Endothelial cell (in vitro differentiated cells): Measurements from ENCODE around the gene POLE4. TPM values are rescaled to one million over a fixed set of nuclear protein-coding genes. Genes with fewer than 3 reads are reported as not detected.

Experiments
- DNase-seq: peaks from one replicate; pipeline ENCODE4 v3.0.0; 2021; ENCODE audit warnings: low spot score
- H3K27ac Mint-ChIP-seq: one replicate; pipeline ENCODE4 v1.8.0; 2021; ENCODE audit warnings: mixed read lengths, inconsistent platforms; ENCODE audit not compliant: unreplicated experiment
- H3K27me3 Mint-ChIP-seq: one replicate; pipeline ENCODE4 v1.8.0; 2021; ENCODE audit warnings: mild to moderate bottlenecking, moderate library complexity, mixed read lengths, inconsistent platforms; ENCODE audit not compliant: unreplicated experiment
- H3K36me3 Mint-ChIP-seq: one replicate; pipeline ENCODE4 v1.8.0; 2021; ENCODE audit warnings: mild to moderate bottlenecking, low read depth, mixed read lengths, inconsistent platforms; ENCODE audit not compliant: unreplicated experiment
- H3K4me1 Mint-ChIP-seq: one replicate; pipeline ENCODE4 v1.8.0; 2021; ENCODE audit warnings: mild to moderate bottlenecking, mixed read lengths, inconsistent platforms; ENCODE audit not compliant: unreplicated experiment
- H3K4me3 Mint-ChIP-seq: one replicate; pipeline ENCODE4 v1.8.0; 2021; ENCODE audit warnings: mild to moderate bottlenecking, mixed read lengths, inconsistent platforms; ENCODE audit not compliant: unreplicated experiment
- H3K9me3 Mint-ChIP-seq: one replicate; pipeline ENCODE4 v1.8.0; 2021; ENCODE audit warnings: mixed read lengths, inconsistent platforms; ENCODE audit not compliant: unreplicated experiment
- total RNA-seq: library from RNA; stranded (reverse); fragmentation: NEBNext Ultra II Directional; extraction: Animal tissue kit (Norgen Biotek cat#: 25700); gene quantifications from one replicate; pipeline ENCODE4 v1.2.1, GENCODE V29; 2021; ENCODE audit not compliant: unreplicated experiment
- TF ChIP-seq, protein P1 (sequence below): fragments of 200-600 bp; sonication (generic); IDR thresholded peaks from one replicate; pipeline ENCODE4 v1.5.0; 2021; ENCODE audit warnings: antibody characterized with exemption; ENCODE audit not compliant: unreplicated experiment

The POLE4 gene
- total RNA-seq, 1 donor from 2014 or later, result 23.2 TPM

DNA sequence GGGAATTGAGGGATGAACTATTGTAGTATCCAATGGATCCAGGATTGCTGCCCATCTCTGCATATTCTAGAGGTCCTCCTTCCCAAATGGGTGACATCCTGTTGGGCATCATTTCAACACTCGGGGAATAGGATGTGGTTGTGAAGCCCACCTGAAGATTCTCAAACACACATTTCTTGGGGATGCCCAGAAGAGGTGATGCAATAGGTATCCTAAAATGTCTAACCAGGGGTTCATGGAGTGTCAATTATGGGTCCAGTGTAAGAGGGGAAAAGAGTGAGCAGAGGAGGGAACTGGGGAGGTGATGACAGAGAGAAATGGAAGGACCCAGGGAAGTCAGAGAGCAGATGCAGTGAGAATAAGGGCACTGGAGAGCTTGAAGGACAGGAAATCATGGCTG is 52.1 kb downstream of the POLE4 start:
- H3K9me3 Mint-ChIP-seq, result no peaks in the 10 kb centered on the region
- no peaks in the 10 kb centered on the region for H3K4me1 Mint-ChIP-seq
- H3K27me3 Mint-ChIP-seq, result no peaks in the 10 kb centered on the region
- no peak for DNase-seq
- no peak overlapping the region for H3K27ac Mint-ChIP-seq
- H3K36me3 Mint-ChIP-seq, result no peaks in the 10 kb centered on the region
- TF ChIP-seq, protein P1, sequence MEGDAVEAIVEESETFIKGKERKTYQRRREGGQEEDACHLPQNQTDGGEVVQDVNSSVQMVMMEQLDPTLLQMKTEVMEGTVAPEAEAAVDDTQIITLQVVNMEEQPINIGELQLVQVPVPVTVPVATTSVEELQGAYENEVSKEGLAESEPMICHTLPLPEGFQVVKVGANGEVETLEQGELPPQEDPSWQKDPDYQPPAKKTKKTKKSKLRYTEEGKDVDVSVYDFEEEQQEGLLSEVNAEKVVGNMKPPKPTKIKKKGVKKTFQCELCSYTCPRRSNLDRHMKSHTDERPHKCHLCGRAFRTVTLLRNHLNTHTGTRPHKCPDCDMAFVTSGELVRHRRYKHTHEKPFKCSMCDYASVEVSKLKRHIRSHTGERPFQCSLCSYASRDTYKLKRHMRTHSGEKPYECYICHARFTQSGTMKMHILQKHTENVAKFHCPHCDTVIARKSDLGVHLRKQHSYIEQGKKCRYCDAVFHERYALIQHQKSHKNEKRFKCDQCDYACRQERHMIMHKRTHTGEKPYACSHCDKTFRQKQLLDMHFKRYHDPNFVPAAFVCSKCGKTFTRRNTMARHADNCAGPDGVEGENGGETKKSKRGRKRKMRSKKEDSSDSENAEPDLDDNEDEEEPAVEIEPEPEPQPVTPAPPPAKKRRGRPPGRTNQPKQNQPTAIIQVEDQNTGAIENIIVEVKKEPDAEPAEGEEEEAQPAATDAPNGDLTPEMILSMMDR, result no peak
- H3K4me3 Mint-ChIP-seq, result no peak overlapping the region

DNA sequence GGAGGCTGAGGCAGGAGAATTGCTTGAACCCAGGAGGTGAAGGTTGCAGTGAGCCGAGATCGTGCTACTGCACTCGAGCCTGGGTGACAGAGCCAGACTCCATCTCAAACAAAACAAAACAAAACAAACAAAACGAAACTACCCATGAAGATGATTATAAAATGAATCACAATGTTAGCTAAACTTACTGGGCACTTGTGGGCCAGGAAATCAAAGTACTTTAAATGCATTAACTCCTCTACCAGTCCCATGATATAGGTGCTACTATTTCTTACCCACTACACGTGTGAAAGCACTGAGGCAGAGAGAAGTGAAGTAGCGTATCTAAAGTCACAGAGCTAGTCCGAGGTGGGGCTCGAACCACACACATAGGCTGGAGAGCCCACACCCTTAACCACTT is 53.6 kb downstream of the POLE4 start:
- DNase-seq, result no peak
- Mint-ChIP-seq H3K27ac (no peak overlapping the region), H3K9me3 (no peaks in the 10 kb centered on the region), H3K4me1 (no peaks in the 10 kb centered on the region), H3K4me3 (no peak overlapping the region), H3K27me3 (no peaks in the 10 kb centered on the region), H3K36me3 (no peaks in the 10 kb centered on the region)
- TF ChIP-seq, protein P1, result no peak

DNA sequence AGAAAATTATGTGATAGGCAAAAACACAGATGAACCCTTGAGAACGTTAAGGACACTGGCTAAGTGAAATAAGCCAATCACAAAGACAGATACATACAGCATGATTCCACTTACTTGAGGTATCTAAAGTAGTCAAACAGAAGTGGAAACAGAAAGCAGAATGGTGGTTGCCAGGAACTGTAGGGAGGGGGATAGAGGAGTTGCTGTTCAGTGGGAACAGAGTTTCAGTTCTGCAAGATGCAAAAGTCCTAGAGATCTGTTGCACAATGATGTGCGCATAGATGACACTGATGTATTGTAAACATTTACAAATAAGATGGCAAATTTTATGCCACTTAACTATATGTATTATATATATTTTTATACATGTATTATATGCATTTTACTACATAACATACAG is 59.7 kb downstream of the POLE4 start:
- no peak overlapping the region for H3K4me3 Mint-ChIP-seq
- no peaks in the 10 kb centered on the region for H3K9me3 Mint-ChIP-seq
- no peaks in the 10 kb centered on the region for H3K36me3 Mint-ChIP-seq
- no peaks in the 10 kb centered on the region for H3K4me1 Mint-ChIP-seq
- H3K27ac Mint-ChIP-seq, result no peak overlapping the region
- TF ChIP-seq, protein P1, result no peak
- H3K27me3 Mint-ChIP-seq, result no peaks in the 10 kb centered on the region
- DNase-seq, result no peak

Other genes with a start within 250 kb of the POLE4 start
- gene HK2, start 124.5 kb upstream of the POLE4 start, total RNA-seq, result 23.2 TPM
- 1.0 TPM for gene TACR1, start 240.9 kb downstream of the POLE4 start, total RNA-seq